Neural progenitor cell (in vitro differentiated cells): ENCODE results near the gene ANKS1B.

Experiments
- EZH2 ChIP-seq: fragments of 200-600 bp; sonication (generic); IDR thresholded peaks from 2 replicates; pipeline ENCODE4 v1.6.1; 2017; ENCODE audit warnings: antibody characterized with exemption, mild to moderate bottlenecking, moderate library complexity
- TF ChIP-seq, protein P1 (sequence below): fragments of 200-600 bp; sonication (generic); IDR thresholded peaks from 2 replicates; pipeline ENCODE4 v1.5.1; 2017; ENCODE audit warnings: antibody characterized with exemption, mild to moderate bottlenecking

DNA sequence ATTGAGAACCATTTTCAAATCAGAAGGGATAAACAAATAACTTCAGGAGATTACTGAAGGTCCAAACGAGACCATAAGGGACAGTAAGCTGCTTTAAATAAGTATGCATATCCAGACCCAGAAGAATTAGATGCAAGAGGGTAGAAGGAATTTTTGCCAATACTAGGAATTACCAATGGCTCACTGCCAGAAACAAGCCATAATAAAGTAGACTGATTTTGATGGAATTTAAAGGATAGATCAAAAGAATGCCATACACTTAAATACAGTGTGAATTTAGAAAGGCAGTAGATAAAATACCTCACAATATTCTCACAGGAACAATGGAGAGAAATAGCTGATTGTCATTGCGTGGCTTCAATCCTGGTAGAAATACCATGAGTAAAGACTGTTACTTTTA is 5.3 kb downstream of the ANKS1B start:
- TF ChIP-seq, protein P1, sequence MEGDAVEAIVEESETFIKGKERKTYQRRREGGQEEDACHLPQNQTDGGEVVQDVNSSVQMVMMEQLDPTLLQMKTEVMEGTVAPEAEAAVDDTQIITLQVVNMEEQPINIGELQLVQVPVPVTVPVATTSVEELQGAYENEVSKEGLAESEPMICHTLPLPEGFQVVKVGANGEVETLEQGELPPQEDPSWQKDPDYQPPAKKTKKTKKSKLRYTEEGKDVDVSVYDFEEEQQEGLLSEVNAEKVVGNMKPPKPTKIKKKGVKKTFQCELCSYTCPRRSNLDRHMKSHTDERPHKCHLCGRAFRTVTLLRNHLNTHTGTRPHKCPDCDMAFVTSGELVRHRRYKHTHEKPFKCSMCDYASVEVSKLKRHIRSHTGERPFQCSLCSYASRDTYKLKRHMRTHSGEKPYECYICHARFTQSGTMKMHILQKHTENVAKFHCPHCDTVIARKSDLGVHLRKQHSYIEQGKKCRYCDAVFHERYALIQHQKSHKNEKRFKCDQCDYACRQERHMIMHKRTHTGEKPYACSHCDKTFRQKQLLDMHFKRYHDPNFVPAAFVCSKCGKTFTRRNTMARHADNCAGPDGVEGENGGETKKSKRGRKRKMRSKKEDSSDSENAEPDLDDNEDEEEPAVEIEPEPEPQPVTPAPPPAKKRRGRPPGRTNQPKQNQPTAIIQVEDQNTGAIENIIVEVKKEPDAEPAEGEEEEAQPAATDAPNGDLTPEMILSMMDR, result no peak
- TF ChIP-seq EZH2, result no peak
